ENCODE results near the gene ABCA5. TPM values are rescaled to one million over a fixed set of nuclear protein-coding genes. Genes with fewer than 3 reads are reported as not detected.
A peak's percentile ranks its signal among the peaks of the same experiment; 100 is the strongest.

Gene ABCA5
- 7.8 TPM for total RNA-seq

- Histone ChIP-seq H3K36me3 (no peaks in the 10 kb centered on the region), H3K27ac (peak within 1 kb of the TSS; percentile 62 to 63), H3K9me3 (no peaks in the 10 kb centered on the region), H3K4me1 (peaks cover 0 to 15% of the 10 kb centered on the region in 2 donors), H3K27me3 (no peaks in the 10 kb centered on the region), H3K4me3 (peak within 1 kb of the TSS; percentile 88 to 90)
- intact Hi-C loops (cut with DNase I) = loop anchor here (1.0 to 5.0 kb wide), 3 partner anchors 200 to 1334 kb away; no protein-coding TSS in a partner anchor
- DNase-seq (ENCODE audit: low spot score in 2 of 2) = peak; percentile 46 to 90
- TF ChIP-seq, protein P1, sequence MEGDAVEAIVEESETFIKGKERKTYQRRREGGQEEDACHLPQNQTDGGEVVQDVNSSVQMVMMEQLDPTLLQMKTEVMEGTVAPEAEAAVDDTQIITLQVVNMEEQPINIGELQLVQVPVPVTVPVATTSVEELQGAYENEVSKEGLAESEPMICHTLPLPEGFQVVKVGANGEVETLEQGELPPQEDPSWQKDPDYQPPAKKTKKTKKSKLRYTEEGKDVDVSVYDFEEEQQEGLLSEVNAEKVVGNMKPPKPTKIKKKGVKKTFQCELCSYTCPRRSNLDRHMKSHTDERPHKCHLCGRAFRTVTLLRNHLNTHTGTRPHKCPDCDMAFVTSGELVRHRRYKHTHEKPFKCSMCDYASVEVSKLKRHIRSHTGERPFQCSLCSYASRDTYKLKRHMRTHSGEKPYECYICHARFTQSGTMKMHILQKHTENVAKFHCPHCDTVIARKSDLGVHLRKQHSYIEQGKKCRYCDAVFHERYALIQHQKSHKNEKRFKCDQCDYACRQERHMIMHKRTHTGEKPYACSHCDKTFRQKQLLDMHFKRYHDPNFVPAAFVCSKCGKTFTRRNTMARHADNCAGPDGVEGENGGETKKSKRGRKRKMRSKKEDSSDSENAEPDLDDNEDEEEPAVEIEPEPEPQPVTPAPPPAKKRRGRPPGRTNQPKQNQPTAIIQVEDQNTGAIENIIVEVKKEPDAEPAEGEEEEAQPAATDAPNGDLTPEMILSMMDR (IDR thresholded peaks at IDR 0.05) = no peak
These were observed at the start of gene ABCA5 for GRCh38 chr17:69327060-69327831. TSS of gene ABCA5 (minus strand) at chr17:69327133. CDS start at chr17:69314415, 12,718 bp downstream.

DNA sequence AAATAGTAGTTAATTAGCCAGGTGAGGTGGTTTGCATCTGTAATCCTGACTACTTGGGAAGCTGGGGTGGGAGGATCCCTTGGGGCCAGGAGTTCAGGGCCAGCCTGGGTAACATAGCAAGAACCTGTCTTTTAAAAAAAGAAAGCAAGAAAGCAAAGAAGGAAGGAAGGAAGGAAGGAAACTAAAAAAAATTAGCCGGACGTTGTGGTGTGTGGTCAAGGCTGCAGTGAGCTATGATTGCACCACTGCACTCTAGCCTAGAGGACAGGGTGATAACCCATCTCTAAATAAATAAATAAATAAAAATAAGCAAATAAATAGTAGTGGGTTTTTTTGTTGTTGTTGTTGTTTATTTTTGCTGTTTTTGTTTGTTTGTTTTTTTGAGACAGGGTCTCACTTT, 48.3 kb upstream of the ABCA5 start:
- no peaks in the 10 kb centered on the region for H3K36me3 ChIP-seq
- H3K27ac ChIP-seq = no peak overlapping the region
- no peak overlapping the region for H3K4me3 ChIP-seq
- no peaks in the 10 kb centered on the region for H3K9me3 ChIP-seq
- no peaks in the 10 kb centered on the region for H3K4me1 ChIP-seq
- DNase-seq (ENCODE audit: low spot score in 2 of 2) = no peak
- TF ChIP-seq, protein P1 (IDR thresholded peaks at IDR 0.05) = no peak
- H3K27me3 ChIP-seq = no peaks in the 10 kb centered on the region
- intact Hi-C loops (cut with DNase I) = no loop called here

GRCh38 chr17:69373069-69373468, 46.1 kb upstream of the ABCA5 start:
- no peak for DNase-seq (ENCODE audit: low spot score in 2 of 2)
- no peaks in the 10 kb centered on the region for H3K9me3 ChIP-seq
- no peaks in the 10 kb centered on the region for H3K36me3 ChIP-seq
- TF ChIP-seq, protein P1 (IDR thresholded peaks at IDR 0.05) = no peak
- H3K4me1 ChIP-seq = no peaks in the 10 kb centered on the region
- H3K4me3 ChIP-seq = no peak overlapping the region
- intact Hi-C loops (cut with DNase I) = no loop called here
- no peaks in the 10 kb centered on the region for H3K27me3 ChIP-seq
- no peak overlapping the region for H3K27ac ChIP-seq

DNA sequence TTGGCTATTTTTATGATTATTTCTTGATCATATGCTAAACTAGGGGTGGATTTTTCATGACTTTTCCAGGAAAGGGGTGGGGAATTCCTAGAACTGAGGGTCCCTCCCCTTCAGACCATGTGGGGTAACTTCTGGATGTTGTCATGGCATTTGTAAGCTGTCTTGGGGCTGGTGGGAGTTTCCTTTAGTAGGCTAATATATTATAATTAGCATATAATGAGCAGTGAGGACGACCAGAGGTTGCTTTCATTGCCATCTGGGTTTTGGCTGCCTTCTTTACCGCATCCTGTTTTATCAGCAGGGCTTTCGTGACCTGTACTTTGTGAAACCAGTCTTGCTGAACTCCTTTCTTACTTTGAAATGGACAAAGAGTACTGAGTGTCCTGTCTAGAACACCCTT, 40.4 kb upstream of the ABCA5 start:
- H3K36me3 ChIP-seq = no peaks in the 10 kb centered on the region

GRCh38 chr17:69363488-69364210, 36.7 kb upstream of the ABCA5 start:
- TF ChIP-seq, protein P1 (IDR thresholded peaks at IDR 0.05) = no peak
- intact Hi-C loops (cut with DNase I) = no loop called here
- no peak overlapping the region for H3K27ac ChIP-seq
- H3K36me3 ChIP-seq = no peaks in the 10 kb centered on the region
- no peaks in the 10 kb centered on the region for H3K27me3 ChIP-seq
- DNase-seq (ENCODE audit: low spot score in 2 of 2) = no peak
- H3K4me1 ChIP-seq = no peaks in the 10 kb centered on the region
- no peak overlapping the region for H3K4me3 ChIP-seq
- no peaks in the 10 kb centered on the region for H3K9me3 ChIP-seq

More for the DNA sequence above, 40.4 kb upstream of the ABCA5 start:
- H3K27ac ChIP-seq = no peak overlapping the region
- no peaks in the 10 kb centered on the region for H3K4me1 ChIP-seq
- intact Hi-C loops (cut with DNase I) = no loop called here
- no peak overlapping the region for H3K4me3 ChIP-seq
- no peaks in the 10 kb centered on the region for H3K27me3 ChIP-seq
- no peaks in the 10 kb centered on the region for H3K9me3 ChIP-seq
- TF ChIP-seq, protein P1 (IDR thresholded peaks at IDR 0.05) = no peak
- DNase-seq (ENCODE audit: low spot score in 2 of 2) = no peak
